HL-60/S4 treated with retinoic acid at 250 ng/mL for 4 days and 3 days (cell line): ENCODE results near the gene GALNT3.

Experiments used
- in situ Hi-C: fragments of 300-500 bp; cut with MboI; formaldehyde crosslinking; loops from 2 replicates; pipeline ENCODE4 v1.7.0; 2022; ENCODE audit warnings: low sequenced_read_pairs

Gene GALNT3

DNA sequence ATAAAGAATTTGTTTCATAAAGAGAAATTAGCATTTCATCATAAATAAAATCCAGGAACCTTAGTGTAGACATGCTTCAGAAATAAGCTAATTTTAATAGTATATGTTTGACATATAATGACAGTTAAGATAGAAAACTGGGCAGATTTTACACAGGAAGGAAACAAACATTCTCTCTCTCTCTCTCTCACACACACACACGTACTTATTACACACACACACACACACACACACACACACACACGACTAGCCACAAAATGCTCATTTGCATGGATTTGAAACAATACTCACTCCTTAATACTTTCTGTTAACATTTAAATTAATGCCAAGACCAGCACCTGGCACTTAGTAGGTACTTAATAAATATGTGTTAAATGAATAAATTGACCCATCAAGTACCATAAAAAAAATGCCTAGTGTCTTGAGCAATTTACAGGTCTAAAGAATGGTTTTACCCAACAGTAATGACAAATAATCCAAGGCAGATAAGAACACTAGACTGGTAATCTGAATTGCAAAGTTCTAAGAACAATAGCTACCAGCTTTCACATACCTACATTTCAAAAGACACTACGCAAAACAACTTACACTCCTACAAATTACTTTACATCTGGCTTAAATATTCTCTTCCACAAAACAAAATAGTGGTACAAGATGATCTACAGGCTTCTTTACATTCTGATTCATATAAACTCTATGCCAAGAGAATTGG lies 2.9 kb upstream of the GALNT3 start:
- in situ Hi-C loops: no loop called here

DNA sequence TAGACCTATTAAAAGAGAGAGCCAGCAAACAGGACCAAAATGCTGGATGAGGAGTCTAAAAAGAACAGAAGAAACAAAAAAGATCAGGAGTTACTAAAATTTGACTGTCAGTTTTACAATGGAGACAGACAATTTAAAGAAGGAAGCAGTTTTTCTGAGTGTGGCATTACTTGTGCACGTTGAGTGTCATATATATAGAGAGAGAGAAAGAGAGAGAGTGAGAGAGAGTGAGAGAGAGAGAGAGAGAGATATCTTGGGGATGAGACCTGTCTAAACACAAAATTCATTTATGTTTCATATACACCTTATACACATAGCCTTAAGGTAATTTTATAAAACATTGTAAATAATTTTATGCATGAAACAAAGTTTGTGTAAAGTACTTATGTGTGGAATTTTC lies 2.1 kb upstream of the GALNT3 start:
- in situ Hi-C loops: no loop called here

DNA sequence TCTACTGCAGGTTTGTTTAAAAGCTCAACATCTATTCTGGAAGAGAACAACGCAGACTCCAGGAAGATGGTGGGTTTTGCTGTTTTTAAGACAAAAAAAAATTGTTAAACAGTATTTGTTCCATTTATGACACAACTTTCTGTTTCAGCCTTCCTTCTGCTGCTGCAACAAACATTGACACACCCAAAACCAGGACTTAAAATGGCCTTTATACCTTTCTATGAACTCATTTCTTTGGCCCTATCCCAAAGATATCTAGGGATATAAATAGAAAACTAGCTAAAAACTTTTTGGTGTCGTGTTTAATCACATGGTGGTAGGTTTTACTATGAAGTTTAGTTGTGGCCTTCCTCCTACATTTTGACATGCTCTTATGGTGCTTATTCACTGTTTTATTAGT lies 964 bp upstream of the GALNT3 start:
- in situ Hi-C loops: no loop called here

DNA sequence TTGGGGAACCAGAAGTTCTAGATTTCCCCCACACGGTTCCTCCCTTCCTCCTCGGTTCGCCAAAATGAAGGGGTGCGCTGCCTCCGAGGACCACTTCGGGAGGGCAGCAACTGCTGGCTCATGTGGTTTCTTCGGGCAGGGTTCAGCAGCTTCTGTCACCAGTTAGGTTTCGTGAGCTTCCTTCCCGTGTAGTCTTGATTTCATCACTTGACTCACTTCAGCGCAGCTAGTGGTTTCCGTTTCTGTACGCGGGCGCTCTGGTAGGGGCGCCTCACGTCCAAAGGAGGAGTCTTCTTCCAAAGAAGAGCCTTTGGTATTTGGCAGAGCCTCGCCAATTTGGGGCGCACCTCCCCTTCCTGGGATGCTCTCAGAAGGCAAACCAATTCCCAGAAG lies 485 bp upstream of the GALNT3 start:
- in situ Hi-C loops: no loop called here

DNA sequence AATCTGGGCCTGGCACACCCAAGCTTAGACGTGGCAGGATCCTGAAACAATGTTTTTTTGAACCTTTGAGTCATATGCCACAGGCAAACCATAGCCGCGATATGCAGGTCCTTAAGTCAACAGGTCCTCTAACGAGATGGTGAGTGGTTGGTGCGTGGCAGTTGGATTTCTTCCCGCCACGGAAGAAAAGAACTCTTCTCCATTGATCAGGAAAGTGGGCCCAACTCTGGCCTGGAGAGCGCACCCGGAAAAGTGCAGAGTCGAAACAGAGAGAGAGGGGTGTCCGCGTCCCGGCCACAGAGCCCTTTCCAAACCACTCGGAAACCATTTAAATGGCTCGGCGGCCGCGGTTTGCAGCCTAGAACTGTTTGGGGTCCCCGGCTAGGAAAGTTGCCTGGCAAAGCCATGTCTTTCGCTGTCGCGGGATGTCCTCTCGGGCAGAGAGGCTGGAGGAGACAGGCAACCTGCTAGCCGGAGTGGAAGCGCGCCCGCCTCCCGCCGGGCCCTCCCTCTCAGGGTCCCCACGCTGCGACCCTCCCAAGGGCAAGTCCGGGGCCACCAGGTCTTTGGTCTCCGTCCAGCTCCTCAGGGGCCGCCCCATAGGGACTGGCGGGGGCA lies 777 bp downstream of the GALNT3 start:
- in situ Hi-C loops: no loop called here

DNA sequence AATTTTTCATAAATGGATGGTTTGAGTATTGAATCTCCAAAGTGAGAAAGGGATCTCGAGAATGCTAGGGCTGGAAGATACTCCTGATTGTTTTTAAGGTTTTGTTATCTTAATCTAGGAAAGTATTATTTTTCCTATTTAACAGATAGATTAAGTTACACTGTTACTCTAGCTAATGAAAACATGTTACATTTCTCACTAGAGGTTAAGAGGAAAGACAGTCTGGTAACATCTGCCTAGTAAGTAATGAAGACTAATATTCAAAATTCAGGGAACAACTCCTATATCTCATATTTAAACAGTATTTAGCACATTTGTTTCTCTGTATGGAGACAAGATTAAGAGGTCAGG lies 2.0 kb downstream of the GALNT3 start:
- in situ Hi-C loops: no loop called here

DNA sequence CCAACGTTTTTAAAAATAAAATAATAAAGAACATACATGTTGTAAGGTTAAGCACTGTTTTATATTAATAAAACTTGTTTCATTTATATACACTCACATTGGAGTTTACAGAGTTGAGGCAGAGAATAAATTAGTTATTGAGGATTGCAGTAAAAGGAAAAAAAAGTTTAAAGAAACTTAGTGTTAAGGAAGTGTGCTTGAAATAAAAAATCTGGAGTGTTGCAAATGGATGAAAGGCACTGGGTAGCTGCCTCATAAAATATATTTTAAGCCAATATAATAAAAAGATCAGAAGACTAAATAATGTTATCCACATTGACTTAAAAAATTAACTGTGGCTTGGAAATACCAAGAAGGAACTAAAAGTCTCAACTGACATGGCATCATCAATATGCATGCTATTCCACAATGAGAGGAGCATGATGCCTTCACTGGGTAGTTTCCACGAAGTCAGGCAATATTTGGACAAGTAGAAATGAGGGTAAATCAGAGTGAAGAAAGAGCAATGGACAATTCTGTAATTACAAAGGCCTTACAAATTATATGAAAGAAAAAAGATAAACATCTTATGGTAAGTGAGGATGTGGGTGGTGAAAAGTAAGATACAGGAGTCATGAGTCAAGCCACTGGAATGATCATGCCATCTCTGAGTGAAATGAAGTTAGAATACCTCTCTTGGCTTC lies 2.5 kb downstream of the GALNT3 start:
- in situ Hi-C loops: no loop called here

DNA sequence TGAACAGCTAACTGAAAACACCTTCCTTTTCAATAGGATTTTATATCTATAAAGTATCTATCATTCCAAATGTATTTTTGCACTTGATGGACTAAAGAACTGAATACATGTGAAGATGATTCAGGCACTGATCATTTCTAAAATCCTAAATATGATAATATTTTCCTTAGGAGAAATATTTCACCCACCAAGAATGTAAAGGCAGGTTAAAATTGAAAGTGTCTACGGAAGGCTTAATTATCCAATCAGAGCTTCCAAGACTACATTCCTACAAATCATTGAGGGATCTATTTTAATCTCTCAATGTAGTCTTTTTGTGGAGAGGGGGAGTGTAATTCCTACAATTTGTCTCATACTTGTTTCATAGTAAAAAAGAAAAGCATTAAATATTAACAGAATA lies 3.6 kb downstream of the GALNT3 start:
- in situ Hi-C loops: no loop called here

DNA sequence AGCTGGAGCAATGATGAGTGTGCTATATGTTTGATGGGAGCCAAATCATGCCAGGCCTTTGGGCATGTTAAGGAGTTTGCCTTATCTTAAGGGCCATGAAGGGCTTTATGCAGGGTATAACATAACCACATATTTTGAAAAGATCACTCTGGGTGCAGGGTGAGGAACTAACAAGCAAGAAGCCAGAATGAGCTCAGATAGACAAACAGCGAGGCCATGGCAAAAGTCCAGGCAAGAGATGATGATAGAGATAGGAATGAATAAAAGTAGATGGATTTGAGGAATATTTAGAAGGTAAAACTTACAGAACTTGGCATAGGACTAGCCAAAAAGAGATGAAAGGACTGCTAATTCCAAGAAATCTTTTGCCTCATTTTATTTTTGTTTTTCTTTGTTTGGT lies 6.7 kb downstream of the GALNT3 start:
- in situ Hi-C loops: no loop called here

DNA sequence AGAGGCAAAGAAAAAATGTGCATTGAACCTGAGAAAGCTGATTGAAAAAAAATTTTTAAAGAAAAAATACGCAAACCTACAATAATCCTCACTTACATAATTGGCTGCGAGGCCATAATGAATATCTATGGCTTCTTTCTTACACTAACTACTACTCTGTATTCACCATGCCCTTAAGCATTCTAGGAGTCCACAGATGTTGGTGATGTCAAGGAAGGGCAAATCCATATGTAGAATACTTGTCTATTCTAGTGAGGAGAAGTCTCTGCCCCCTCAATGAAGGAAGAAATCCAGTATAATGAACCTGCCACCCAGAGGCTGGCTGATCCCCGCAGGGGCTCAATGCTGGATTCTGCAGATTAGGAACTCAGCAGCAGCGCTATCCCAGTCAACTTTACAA lies 14.3 kb downstream of the GALNT3 start:
- in situ Hi-C loops: no loop called here

DNA sequence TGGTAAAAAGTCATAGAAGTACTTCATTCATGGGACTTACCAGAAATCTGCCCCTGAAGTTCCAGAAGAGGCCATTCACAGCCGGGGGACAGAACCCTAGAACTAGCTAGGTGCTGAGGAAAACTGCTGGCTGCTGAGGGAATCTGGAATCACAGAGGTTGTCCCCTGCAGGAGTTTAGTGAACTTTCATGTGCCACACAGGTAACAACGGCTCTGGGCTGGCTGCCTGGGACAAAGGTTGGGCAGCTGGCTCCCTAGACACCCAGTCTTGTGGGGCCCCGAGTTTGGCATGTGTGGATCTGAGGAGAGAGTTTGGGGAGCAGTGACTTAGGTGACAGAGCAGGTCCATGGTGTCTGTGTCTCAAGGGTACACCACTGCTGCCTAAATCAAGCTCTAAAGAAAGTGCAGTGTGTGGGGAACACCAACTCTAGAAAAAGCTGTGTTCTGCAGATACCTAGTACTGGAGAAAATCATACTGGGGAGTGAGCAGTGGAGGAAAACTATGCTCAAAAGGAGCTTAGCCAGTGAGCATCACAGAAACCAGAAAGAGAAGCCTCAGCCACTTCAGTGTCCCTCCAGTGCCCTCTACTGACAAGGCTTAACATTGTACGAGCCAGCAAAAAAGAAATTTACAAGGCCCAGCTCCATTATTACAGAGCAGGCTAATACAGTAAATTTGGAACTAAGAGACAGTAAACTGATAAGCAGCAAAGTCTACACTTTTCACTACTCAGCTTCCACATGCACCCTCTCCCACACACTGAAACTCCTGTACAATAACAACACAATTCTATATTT lies 15.2 kb downstream of the GALNT3 start:
- in situ Hi-C loops: no loop called here

DNA sequence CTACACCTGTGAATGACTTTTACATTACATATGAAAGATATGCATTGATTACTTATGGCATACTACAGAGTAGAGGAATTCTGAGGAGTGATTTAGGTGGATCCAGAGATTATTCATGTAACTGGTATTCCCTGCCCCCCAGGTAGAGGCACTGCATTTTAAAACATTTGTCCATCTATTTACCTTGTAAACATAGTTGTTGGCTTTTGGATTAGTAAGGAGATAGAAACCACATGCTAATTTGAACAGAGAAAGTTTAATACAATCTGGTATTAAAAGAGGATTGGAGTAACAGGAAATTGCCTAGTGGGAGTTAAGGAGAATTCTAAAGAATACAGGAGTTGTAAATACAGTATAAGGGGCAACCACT lies 15.9 kb downstream of the GALNT3 start:
- in situ Hi-C loops: no loop called here

DNA sequence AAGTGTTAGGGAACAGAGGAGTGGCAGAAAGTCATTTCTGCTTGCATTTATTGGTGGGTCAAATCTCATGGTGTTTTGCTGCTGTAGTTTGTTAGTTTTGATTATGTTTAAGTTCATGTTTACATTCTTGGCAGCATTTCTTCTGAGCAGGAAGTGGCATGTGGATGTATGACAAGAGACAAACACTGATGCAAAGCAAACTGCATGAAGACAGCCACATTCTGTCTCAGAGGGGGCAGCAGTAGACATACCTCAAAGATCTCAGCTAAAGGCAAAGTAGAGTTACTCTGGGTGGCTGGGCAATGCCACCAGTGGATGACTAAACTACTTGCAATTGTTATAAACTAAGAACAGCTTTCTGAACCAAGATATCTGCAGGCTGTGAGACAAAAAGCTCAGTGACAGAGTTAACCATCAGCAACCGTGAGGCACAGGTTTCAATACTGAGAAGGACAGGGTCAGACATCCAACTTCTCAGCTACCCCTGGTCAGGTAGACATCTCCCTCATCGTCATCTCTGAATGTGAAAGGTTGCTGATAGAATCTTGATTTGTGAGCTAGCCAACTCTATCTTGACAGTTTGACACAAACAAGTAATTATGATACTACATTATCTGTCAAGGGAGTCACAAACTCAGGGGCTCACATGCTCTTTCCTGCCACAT lies 16.4 kb downstream of the GALNT3 start:
- in situ Hi-C loops: no loop called here

DNA sequence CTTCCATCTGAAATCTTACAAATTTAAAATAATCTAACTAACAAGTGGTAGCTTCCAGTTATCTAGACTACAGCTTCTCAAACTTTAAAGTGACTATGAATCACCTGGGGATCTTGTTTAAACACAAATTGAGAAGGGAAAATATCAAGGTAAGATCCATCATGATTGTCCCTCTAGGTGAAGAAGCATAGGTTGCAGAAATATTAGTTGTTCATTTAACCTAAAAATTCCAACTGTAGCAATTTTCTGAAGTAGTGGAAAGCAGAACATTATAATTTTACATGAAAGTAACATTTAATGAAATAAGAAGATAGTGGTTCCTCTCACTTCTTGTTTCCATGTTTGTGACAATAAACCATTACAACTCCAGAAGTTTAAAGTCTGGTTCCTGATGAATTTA lies 17.3 kb downstream of the GALNT3 start:
- in situ Hi-C loops: no loop called here

DNA sequence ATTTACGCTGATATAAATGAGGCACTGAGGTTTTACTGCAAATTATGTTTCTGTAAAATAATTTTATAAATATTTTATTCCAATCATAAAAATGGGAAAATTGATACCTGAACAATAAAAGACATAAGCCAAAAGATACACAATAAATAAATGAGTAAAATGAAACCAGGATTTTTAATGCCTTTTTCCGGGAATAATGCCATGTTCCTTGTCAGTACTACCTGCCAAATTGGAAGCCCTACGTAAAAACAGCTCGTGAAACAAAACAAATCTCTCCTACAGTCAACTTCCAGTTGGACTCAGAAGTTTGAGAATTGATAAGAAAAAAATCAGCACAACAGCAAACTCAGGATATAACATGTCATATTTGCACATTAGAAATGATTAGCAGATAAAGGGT lies 18.0 kb downstream of the GALNT3 start:
- in situ Hi-C loops: no loop called here

DNA sequence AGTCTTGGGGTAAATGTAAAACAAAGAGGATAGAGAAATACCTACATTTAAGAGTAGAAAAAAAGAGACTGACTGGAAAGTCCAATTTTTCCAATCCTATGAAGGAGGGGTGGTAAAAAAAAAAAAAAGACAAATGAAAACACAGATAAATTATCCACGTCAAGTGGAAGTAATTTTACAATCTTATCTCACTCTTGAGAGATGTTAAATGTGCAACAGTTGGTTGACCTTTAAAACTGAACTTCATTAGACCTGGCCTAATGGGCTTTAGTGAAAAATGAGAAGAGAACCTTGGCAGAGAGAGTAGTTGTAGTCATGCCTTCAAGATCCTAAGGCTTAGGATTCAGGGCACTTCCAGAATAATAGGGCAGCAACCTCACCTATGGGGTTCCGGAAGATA lies 20.4 kb downstream of the GALNT3 start:
- in situ Hi-C loops: no loop called here

DNA sequence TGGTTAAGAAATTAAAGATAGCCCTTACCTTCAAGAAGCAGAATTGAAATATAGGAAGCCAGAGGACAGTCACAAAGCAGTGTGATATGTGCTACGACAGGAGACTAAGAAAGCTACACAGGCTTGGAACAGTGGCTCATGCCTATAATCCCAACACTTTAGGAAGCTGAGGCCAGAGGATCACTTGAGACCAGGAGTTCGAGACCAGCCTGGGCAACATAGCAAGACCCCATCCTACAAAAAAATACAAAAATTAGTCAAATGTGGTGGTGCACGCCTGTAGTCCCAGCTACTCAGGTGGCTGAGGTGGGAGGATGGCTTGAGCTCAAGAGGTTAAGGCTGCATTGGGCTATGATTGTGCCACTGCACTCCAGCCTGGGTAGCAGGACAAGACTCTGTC lies 21.9 kb downstream of the GALNT3 start:
- in situ Hi-C loops: no loop called here

DNA sequence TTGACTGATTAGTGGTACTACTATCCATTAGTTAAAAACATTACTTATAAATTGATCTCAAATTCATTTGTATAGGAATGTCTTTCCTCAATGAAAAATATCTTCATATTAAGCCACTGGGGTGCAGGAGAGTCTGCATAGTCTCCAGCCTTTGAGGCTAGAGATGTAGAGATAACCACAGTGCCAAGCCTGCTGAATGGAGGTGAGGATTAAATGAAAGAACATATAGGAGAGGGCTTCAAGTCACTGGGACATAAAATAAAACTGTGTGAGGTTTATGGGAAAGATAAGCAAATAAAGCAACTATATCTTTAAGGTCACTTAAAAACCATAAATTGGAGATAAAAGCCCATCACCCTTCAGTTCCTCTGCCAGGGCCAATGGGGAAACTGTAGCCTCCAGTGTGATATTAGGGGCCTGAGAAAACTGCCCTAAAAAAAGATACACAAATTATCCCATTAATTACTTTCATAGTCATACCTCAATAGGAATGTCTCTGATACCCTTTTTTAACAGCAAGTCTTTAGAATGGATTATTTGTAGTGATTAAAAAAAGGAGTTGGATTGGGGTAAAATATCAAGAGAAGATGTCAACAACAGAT lies 27.6 kb downstream of the GALNT3 start:
- in situ Hi-C loops: no loop called here

DNA sequence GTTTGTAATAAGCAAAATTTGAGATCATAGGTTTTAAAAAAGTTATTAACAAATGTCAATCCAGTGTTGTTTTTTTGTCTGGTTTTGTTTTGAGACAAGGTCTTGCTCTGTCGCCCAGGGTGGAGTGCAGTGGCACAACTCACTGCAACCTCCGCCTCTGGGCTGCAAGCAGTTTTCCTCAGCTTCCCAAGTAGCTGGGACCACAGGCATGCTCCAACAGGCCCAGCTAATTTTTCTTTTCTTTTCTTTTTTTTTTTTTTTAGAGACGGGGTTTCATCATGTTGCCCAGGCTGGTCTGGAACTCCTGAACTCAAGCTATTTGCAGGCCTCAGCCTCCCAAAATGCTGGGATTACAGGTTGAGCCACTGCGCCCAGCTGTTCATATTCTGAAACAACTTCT lies 31.3 kb downstream of the GALNT3 start:
- in situ Hi-C loops: no loop called here

DNA sequence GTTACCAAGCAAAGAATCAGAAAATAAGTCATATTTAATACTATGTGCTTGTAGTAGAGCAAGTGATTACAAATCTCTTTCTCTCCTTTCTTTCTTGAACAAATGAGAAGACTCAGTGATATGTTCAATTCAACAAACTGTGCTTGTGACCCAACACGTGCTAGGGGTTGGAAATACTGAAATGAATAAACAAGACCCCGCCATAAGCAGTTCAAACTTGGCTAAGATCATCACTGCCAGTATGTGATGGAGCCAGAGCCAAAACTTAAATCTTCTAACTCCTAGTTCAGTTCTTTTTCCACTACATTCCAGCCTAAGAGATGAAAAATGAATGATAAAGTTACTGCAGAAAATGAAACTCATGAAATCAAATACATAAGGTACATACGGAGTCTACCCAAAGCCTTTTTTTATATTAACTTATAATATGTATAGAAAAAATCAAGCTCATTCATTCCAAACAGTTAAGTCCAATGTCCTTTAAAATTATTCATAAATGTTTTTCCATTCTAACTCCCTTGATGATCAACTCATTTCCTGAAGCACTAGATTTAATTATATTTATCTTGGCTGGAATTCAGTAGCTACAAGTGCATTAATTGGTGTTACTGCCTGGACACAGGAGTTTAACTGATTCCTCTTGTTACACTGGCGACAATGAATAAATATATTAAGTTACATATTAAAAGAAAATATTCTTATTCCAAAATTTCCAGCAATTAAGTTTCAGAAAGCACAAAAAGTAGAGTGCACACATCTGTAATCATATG lies 36.0 kb downstream of the GALNT3 start:
- in situ Hi-C loops: no loop called here
